ENCODE results near the gene MRPL49. TPM values are rescaled to one million over a fixed set of nuclear protein-coding genes. Genes with fewer than 3 reads are reported as not detected.

Gene MRPL49
- total and polyA plus RNA-seq, 9 of the 15 experiments (the other 6 are each of a cell fraction or from before 2014, with no cell fraction given): 74.3 to 132 (median 91.2) TPM

DNA sequence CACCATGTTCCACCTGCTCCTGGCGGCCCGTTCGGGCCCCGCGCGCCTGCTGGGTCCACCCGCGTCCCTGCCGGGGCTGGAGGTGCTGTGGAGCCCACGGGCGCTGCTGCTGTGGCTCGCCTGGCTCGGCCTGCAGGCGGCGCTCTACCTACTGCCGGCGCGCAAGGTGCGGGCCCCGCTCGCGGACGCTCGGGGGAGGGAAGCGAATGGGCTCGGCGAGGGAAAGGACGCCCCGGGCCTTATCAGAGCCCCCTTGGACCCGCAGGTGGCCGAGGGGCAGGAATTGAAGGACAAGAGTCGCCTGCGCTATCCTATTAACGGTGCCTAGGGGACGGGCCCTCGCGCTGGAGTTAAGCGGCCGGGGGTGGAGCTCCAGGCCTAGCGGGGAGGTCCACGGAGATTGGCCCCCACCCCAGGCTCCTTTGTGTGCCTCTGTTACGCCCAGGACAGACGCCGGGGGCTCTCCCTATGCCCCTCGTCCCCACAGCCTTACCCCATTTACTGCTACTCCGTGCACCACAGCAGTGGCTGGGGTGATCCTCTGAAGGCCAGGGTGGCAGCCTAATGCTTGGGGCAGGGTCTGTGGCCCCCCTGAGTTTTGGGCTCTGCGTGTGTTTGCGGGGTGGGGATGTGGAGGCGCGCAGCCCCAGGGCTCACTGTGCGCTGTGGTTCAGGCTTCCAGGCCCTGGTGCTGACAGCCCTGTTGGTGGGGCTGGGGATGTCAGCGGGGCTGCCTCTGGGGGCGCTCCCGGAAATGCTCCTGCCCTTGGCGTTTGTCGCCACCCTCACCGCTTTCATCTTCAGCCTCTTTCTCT, 9.4 kb upstream of the MRPL49 start (continued):
- no peak for TF ChIP-seq ZFP30 (CRISPR knock-in tag; IDR thresholded peaks at IDR 0.05; ENCODE audit: borderline replicate concordance)
- TF ChIP-seq ELF2 (CRISPR knock-in tag; IDR thresholded peaks at IDR 0.05): no peak; the same call in 1 of the 2 replicates
- TF ChIP-seq NELFE (IDR thresholded peaks at IDR 0.05; ENCODE audit: insufficient read depth, insufficient read length): no peak
- no peak for TF ChIP-seq ZNF212 (CRISPR knock-in tag; IDR thresholded peaks at IDR 0.05)
- no peak for TF ChIP-seq ZC3H8 (IDR thresholded peaks at IDR 0.05)
- TF ChIP-seq NFATC3 (IDR thresholded peaks at IDR 0.05): no peak
- TF ChIP-seq CBX2 (IDR thresholded peaks at IDR 0.05; ENCODE audit: insufficient read depth, low read length, poor library complexity, severe bottlenecking): no peak
- no peak for TF ChIP-seq ADNP (tag; IDR thresholded peaks at IDR 0.05)
- peak; percentile 46; the same call in 1 of the 2 replicates for TF ChIP-seq EP400 (IDR thresholded peaks at IDR 0.05)
- TF ChIP-seq TARDBP (IDR thresholded peaks at IDR 0.05): peak; percentile 98
- no peak for TF ChIP-seq HDAC3 (IDR thresholded peaks at IDR 0.05; ENCODE audit: borderline replicate concordance, partially characterized antibody)
- TF ChIP-seq KLF1 (tag; IDR thresholded peaks at IDR 0.05): no peak
- TF ChIP-seq, protein P1, sequence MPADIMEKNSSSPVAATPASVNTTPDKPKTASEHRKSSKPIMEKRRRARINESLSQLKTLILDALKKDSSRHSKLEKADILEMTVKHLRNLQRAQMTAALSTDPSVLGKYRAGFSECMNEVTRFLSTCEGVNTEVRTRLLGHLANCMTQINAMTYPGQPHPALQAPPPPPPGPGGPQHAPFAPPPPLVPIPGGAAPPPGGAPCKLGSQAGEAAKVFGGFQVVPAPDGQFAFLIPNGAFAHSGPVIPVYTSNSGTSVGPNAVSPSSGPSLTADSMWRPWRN (IDR thresholded peaks at IDR 0.05; ENCODE audit: low read depth): no peak
- TF ChIP-seq IRF2 (CRISPR knock-in tag; IDR thresholded peaks at IDR 0.05): no peak
- TF ChIP-seq NFIC (IDR thresholded peaks at IDR 0.05): peak; percentile 61
- TF ChIP-seq SIN3B (IDR thresholded peaks at IDR 0.05; ENCODE audit: low read depth): no peak
- no peak for TF ChIP-seq ZBED1 (IDR thresholded peaks at IDR 0.05)
- no peak for TF ChIP-seq NR2F6 (CRISPR knock-in tag; IDR thresholded peaks at IDR 0.05)
- TF ChIP-seq, protein P2, sequence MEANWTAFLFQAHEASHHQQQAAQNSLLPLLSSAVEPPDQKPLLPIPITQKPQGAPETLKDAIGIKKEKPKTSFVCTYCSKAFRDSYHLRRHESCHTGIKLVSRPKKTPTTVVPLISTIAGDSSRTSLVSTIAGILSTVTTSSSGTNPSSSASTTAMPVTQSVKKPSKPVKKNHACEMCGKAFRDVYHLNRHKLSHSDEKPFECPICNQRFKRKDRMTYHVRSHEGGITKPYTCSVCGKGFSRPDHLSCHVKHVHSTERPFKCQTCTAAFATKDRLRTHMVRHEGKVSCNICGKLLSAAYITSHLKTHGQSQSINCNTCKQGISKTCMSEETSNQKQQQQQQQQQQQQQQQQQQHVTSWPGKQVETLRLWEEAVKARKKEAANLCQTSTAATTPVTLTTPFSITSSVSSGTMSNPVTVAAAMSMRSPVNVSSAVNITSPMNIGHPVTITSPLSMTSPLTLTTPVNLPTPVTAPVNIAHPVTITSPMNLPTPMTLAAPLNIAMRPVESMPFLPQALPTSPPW (CRISPR knock-in tag; IDR thresholded peaks at IDR 0.05): peak; percentile 75
- TF ChIP-seq ZZZ3 (IDR thresholded peaks at IDR 0.05): no peak
